HFF-Myc (cell line): ENCODE results near the gene FKBP1A.

ENCODE experiments used
- DNase-seq: peaks from one replicate; pipeline ENCODE4 v3.0.0-alpha.2; 2011; ENCODE audit warnings: low read depth; ENCODE audit errors: extremely low read depth
- H3K4me3 ChIP-seq: replicated peaks from 2 replicates; pipeline ENCODE4 v1.5.1; 2011; ENCODE audit warnings: low read depth, mild to moderate bottlenecking, control low read depth, low read length
- TF ChIP-seq, protein P1 (sequence below): IDR thresholded peaks from 2 replicates; pipeline ENCODE4 v1.5.1; 2012; ENCODE audit warnings: mild to moderate bottlenecking, low read depth, low read length, control low read depth; ENCODE audit errors: missing control alignments

Gene FKBP1A

DNA sequence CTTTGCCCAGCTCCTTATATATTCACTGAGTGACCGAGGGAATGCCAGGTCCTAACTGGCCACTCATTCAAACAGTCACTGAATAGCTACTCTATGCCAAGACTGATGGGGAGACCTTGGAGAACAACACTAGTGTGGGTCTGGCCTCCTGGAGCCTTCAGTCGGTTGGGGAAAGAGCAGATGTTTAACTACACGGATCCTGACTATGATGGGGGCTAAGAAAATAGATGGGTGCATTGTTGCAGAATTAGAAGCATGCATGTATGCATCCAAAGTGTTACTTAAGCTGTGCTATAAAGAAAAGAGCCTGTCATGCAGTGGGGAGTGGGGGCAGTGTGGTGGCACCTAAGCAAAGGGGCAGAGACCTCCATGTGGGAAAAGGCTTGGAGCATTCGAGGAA is 6.5 kb downstream of the FKBP1A start:
- no peak for DNase-seq
- H3K4me3 ChIP-seq, result no peak overlapping the region
- TF ChIP-seq, protein P1, sequence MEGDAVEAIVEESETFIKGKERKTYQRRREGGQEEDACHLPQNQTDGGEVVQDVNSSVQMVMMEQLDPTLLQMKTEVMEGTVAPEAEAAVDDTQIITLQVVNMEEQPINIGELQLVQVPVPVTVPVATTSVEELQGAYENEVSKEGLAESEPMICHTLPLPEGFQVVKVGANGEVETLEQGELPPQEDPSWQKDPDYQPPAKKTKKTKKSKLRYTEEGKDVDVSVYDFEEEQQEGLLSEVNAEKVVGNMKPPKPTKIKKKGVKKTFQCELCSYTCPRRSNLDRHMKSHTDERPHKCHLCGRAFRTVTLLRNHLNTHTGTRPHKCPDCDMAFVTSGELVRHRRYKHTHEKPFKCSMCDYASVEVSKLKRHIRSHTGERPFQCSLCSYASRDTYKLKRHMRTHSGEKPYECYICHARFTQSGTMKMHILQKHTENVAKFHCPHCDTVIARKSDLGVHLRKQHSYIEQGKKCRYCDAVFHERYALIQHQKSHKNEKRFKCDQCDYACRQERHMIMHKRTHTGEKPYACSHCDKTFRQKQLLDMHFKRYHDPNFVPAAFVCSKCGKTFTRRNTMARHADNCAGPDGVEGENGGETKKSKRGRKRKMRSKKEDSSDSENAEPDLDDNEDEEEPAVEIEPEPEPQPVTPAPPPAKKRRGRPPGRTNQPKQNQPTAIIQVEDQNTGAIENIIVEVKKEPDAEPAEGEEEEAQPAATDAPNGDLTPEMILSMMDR, result no peak

DNA sequence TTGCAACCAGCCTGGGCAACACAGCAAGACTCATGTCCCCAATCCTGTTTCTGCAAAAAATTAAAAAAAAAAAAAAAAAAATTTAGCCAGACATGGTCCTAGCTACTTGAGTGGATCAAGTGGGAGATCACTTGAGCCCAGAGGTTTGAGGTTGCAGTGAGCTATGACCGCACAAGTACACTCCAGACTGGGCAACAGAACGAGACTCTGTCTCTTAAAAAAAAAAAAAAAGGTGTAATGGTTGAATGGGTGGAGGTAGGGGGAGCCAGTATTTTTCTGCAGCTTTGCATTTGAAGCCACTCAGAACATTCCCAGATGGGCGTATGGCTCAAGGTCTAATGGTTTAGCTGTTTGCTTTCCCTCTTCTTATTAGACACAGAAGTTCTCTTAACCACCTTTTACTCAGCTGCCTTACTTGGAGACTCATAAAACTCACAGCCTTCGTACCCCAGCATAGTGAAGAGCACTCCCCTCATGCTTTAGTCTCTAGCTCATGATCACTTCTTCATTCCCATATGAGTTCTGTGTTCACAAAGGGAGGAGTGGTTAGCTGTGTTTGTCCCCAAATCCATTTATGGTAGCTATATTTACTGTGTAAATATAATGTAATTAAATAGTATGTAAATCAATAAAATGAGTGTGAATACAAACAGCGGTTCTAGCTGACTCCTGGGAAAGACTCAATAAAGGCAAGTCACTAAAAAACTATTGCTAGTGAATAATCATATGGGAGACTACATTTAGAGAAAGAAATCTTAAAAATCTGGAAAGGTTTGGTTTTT is 9.0 kb downstream of the FKBP1A start:
- no peak for DNase-seq
- TF ChIP-seq, protein P1, result no peak
- H3K4me3 ChIP-seq, result no peak overlapping the region

DNA sequence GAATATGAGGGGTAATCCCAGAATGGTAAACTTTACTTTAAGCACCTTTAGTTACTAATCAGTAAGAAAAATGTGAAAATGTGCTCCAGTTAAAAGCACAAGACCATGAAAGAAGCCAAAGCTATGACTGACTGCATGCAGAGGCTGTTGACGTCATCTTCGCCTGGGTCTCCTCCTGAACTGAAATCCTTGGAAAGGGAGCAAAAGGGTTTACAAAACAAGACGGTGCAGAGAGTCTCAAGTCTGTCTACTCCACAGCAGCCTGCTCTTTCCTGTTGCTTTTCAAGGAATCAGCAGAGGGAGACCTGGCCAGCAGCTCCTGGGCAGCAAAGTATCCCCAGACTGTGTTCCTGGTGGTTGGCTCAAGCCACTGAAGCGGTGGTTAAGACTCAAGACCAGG is 10.2 kb downstream of the FKBP1A start:
- TF ChIP-seq, protein P1, result no peak
- no peak for DNase-seq
- H3K4me3 ChIP-seq, result no peak overlapping the region

DNA sequence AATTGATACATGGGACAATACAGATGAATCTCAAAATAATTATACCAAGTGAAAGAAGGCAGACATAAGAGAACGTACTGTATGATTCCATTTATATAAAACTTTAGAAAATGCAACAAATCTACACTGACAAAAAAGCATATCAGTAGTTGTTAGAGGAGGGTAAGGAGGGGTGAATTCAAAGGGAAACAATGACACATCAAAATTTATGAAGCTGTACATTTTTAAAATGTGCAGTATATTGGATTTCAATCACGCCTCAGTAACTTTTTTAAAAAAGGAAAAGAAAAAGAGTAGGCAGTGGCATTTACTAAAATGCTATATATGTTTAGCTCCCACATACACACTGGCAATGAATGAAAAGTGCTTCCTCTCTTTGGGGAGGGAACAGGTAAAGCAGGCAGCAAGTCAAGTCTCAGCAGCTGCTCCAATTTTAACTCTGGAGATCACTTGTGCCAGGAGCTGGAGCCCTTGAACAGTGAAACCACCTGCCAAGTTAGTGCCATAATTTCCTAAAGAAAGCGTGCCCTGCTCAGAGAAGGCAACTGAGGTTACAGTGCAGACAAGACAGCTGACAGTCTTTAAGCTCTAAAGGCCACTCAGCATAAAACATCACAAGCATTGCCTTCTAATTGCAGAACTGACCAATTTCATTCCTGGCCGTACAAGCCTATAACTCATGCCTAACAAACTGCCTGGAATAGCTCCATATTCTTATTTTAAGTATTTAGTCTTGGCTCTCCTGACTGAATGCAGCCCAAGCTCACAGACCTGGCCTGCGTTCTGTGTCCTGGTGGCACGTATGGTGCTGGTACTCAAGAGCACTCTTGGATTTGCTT is 10.9 kb downstream of the FKBP1A start:
- TF ChIP-seq, protein P1, result no peak
- no peak overlapping the region for H3K4me3 ChIP-seq
- DNase-seq, result no peak

DNA sequence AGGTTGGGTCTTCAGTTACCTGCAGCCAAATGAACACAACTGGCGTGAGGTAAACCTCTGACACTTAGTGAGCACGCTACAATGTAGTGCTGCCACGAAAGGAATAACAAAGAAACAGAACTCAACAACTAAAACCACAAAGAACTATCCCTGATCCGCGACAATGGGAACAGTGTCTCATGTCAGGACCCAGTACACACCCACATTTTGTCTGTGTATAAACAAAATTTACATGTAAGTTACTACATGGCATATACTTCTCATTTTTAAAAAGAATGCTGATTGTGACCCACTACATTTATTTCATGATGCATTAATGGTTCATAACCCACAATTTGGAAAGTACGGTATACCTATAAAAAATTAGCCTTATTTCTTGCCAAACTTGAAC is 14.1 kb downstream of the FKBP1A start:
- no peak for DNase-seq
- H3K4me3 ChIP-seq, result no peak overlapping the region
- TF ChIP-seq, protein P1, result no peak

DNA sequence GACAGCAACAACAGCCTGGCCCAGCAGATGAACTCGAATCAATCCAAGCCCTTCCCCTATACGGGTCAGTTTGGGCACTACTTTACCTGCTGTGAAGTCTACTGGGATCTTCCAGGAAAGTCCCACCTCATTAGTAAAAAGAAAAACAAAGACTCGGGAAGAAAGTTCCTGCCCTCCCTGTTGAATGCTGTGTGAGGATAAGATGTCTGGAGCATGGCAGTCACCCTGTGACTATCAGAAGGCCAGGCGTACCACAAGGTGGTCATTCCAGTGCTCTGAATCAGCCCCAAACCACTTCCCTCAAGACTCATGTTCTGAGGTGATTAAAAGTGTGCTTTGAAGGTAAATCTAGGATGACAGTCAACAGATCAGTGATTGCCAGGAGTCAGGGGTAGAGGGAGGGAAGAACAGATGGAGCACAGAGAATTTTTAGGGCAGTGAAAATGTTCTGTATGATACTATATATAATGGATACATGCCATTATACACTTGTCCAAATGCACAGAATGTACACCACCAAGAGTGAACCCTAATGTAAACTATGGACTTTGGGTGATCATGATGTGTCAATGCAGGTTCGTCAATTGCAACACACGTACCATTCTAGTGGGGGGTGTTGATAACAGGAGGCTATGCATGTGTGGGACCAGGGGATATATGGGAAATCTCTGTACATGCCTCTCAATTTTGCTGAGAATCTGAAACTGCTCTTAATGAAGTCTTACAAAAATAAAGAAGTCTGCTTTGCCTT is 14.7 kb downstream of the FKBP1A start:
- TF ChIP-seq, protein P1, result no peak
- DNase-seq, result no peak
- no peak overlapping the region for H3K4me3 ChIP-seq
